Measurements from ENCODE around the gene PPIP5K2. TPM values are rescaled to one million over a fixed set of nuclear protein-coding genes. Genes with fewer than 3 reads are reported as not detected.

Gene PPIP5K2
- total RNA-seq, 1 experiment from 2014 or later, result 52.2 TPM

GRCh38 chr5:103148213-103148612 lies 28.1 kb downstream of the PPIP5K2 start:
- no TSS peak for BruUV-seq (replicated peaks)
- H3K79me2 ChIP-seq (ENCODE audit: low read length), result no peaks in the 10 kb centered on the region
- TF ChIP-seq EZH2phosphoT487 (IDR thresholded peaks at IDR 0.05; ENCODE audit: borderline replicate concordance, low read length) (no peak), EZH2 (IDR thresholded peaks at IDR 0.05; ENCODE audit: low read length, unreplicated experiment) (no peak), CTCF (conservative IDR thresholded peaks at IDR 0.05; ENCODE audit: low read depth, low read length) (no peak)
- H3K36me3 ChIP-seq (ENCODE audit: low read depth, low read length), result peaks cover 14% of the 10 kb centered on the region; the same call in 1 of the 2 replicates
- H3K27ac ChIP-seq (ENCODE audit: low read length), result no peak overlapping the region
- no peak for DNase-seq
- no peak overlapping the region for H3K9ac ChIP-seq (ENCODE audit: low read length)
- intact Hi-C loops (cut with micrococcal nuclease), result no loop called here
- H3K4me1 ChIP-seq (ENCODE audit: insufficient read depth, low read length), result no peaks in the 10 kb centered on the region
- no peak overlapping the region for H3K4me2 ChIP-seq (ENCODE audit: low read length)
- ChIA-PET POLR2A (ENCODE audit: unreplicated experiment) (no interaction called here), CTCF (no interaction called here)
- ATAC-seq, result no peak
- H3K27me3 ChIP-seq (ENCODE audit: low read length), result no peaks in the 10 kb centered on the region
- no peak overlapping the region for H3K4me3 ChIP-seq (ENCODE audit: low read length)
- H4K20me1 ChIP-seq (ENCODE audit: low read length), result no peaks in the 10 kb centered on the region
- no peaks in the 10 kb centered on the region for H3F3A ChIP-seq (ENCODE audit: low read length, unreplicated experiment)
- no peaks in the 10 kb centered on the region for H3K9me2 ChIP-seq (replicated peaks; ENCODE audit: low read length)
- H2AFZ ChIP-seq (ENCODE audit: low read length), result no peak overlapping the region
- H3K9me3 ChIP-seq (ENCODE audit: low read length), result no peaks in the 10 kb centered on the region

GRCh38 chr5:103151156-103151555 lies 31.1 kb downstream of the PPIP5K2 start:
- no peak for TF ChIP-seq CTCF (conservative IDR thresholded peaks at IDR 0.05; ENCODE audit: low read depth, low read length)
- no peak for TF ChIP-seq EZH2phosphoT487 (IDR thresholded peaks at IDR 0.05; ENCODE audit: borderline replicate concordance, low read length)
- no peak for TF ChIP-seq EZH2 (IDR thresholded peaks at IDR 0.05; ENCODE audit: low read length, unreplicated experiment)
- H3K9me3 ChIP-seq (ENCODE audit: low read length), result no peaks in the 10 kb centered on the region
- intact Hi-C loops (cut with micrococcal nuclease), result no loop called here
- H3K4me3 ChIP-seq (ENCODE audit: low read length), result no peak overlapping the region
- H3K27ac ChIP-seq (ENCODE audit: low read length), result no peak overlapping the region
- ChIA-PET POLR2A (ENCODE audit: unreplicated experiment) (no interaction called here), CTCF (no interaction called here)
- H3K79me2 ChIP-seq (ENCODE audit: low read length), result no peaks in the 10 kb centered on the region
- no peaks in the 10 kb centered on the region for H3F3A ChIP-seq (ENCODE audit: low read length, unreplicated experiment)
- DNase-seq (no peak), ATAC-seq (no peak)
- BruUV-seq (replicated peaks), result no TSS peak
- no peaks in the 10 kb centered on the region for H4K20me1 ChIP-seq (ENCODE audit: low read length)
- H3K36me3 ChIP-seq (ENCODE audit: low read depth, low read length), result peaks cover 30% of the 10 kb centered on the region
- no peak overlapping the region for H2AFZ ChIP-seq (ENCODE audit: low read length)
- no peak overlapping the region for H3K4me2 ChIP-seq (ENCODE audit: low read length)
- H3K4me1 ChIP-seq (ENCODE audit: insufficient read depth, low read length), result no peaks in the 10 kb centered on the region
- no peaks in the 10 kb centered on the region for H3K9me2 ChIP-seq (replicated peaks; ENCODE audit: low read length)
- H3K27me3 ChIP-seq (ENCODE audit: low read length), result no peaks in the 10 kb centered on the region
- H3K9ac ChIP-seq (ENCODE audit: low read length), result no peak overlapping the region

GRCh38 chr5:103166706-103167105 lies 46.6 kb downstream of the PPIP5K2 start:
- Histone ChIP-seq H3K36me3 (ENCODE audit: low read depth, low read length) (peaks cover 13% of the 10 kb centered on the region; the same call in 1 of the 2 replicates), H3K27ac (ENCODE audit: low read length) (no peak overlapping the region), H3F3A (ENCODE audit: low read length, unreplicated experiment) (no peaks in the 10 kb centered on the region), H3K27me3 (ENCODE audit: low read length) (no peaks in the 10 kb centered on the region), H3K9me3 (ENCODE audit: low read length) (no peaks in the 10 kb centered on the region), H3K4me3 (ENCODE audit: low read length) (no peak overlapping the region), H3K79me2 (ENCODE audit: low read length) (no peaks in the 10 kb centered on the region), H4K20me1 (ENCODE audit: low read length) (no peaks in the 10 kb centered on the region), H3K4me2 (ENCODE audit: low read length) (no peak overlapping the region), H3K4me1 (ENCODE audit: insufficient read depth, low read length) (no peaks in the 10 kb centered on the region), H2AFZ (ENCODE audit: low read length) (no peak overlapping the region), H3K9me2 (replicated peaks; ENCODE audit: low read length) (no peaks in the 10 kb centered on the region), H3K9ac (ENCODE audit: low read length) (no peak overlapping the region)
- no peak for ATAC-seq
- ChIA-PET POLR2A (ENCODE audit: unreplicated experiment) (interaction anchor here (0.5 to 0.7 kb wide), 3 partner anchors 84 to 1070 kb away, joined by 4 to 5 read pairs (median 4); no protein-coding TSS in a partner anchor), CTCF (no interaction called here)
- BruUV-seq (replicated peaks), result no TSS peak
- intact Hi-C loops (cut with micrococcal nuclease), result no loop called here
- DNase-seq, result no peak
- no peak for TF ChIP-seq EZH2 (IDR thresholded peaks at IDR 0.05; ENCODE audit: low read length, unreplicated experiment)

Measured in PC-3 (cell line).